ENCODE measurements around the gene DIPK2A.

DIPK2A gene

DNA sequence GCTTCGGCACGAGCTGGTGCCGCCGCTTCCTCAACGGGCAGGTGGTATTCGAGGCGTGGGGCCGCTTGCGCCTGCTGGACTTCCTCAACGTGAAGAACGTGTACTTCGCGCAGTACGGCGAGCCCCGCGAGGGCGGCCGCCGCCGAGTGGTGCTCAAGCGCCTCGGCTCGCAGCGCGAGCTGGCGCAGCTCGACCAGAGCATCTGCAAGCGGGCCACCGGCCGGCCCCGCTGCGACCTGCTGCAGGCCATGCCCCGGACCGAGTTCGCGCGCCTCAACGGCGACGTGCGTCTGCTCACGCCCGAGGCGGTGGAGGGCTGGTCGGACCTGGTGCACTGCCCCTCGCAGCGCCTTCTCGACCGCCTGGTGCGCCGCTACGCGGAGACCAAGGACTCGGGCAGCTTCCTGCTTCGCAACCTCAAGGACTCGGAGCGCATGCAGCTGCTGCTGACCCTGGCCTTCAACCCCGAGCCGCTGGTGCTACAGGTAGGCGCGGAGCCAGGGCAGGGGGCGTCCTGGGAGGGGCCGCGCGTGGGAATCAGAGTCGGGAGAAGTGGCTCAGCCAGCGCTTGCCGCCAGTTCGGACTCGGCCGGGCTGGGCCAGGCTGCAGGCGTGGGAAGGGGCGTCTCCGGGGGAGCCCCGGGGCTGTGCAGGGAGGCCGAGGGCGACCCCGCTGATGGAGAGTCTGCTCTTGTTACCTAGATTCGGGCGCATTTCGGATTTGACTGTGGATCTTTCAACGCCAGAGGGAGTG lies 1.1 kb downstream of the DIPK2A start (continued):
- TF ChIP-seq ZNF585B (tag by site-specific recombination; IDR thresholded peaks at IDR 0.05) (no peak), ZBTB48 (tag by site-specific recombination; IDR thresholded peaks at IDR 0.05) (no peak)
- TF ChIP-seq, protein P1, sequence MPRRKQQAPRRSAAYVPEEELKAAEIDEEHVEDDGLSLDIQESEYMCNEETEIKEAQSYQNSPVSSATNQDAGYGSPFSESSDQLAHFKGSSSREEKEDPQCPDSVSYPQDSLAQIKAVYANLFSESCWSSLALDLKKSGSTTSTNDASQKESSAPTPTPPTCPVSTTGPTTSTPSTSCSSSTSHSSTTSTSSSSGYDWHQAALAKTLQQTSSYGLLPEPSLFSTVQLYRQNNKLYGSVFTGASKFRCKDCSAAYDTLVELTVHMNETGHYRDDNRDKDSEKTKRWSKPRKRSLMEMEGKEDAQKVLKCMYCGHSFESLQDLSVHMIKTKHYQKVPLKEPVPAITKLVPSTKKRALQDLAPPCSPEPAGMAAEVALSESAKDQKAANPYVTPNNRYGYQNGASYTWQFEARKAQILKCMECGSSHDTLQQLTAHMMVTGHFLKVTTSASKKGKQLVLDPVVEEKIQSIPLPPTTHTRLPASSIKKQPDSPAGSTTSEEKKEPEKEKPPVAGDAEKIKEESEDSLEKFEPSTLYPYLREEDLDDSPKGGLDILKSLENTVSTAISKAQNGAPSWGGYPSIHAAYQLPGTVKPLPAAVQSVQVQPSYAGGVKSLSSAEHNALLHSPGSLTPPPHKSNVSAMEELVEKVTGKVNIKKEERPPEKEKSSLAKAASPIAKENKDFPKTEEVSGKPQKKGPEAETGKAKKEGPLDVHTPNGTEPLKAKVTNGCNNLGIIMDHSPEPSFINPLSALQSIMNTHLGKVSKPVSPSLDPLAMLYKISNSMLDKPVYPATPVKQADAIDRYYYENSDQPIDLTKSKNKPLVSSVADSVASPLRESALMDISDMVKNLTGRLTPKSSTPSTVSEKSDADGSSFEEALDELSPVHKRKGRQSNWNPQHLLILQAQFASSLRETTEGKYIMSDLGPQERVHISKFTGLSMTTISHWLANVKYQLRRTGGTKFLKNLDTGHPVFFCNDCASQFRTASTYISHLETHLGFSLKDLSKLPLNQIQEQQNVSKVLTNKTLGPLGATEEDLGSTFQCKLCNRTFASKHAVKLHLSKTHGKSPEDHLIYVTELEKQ (tag by site-specific recombination; IDR thresholded peaks at IDR 0.05; ENCODE audit: borderline replicate concordance), result no peak

DNA sequence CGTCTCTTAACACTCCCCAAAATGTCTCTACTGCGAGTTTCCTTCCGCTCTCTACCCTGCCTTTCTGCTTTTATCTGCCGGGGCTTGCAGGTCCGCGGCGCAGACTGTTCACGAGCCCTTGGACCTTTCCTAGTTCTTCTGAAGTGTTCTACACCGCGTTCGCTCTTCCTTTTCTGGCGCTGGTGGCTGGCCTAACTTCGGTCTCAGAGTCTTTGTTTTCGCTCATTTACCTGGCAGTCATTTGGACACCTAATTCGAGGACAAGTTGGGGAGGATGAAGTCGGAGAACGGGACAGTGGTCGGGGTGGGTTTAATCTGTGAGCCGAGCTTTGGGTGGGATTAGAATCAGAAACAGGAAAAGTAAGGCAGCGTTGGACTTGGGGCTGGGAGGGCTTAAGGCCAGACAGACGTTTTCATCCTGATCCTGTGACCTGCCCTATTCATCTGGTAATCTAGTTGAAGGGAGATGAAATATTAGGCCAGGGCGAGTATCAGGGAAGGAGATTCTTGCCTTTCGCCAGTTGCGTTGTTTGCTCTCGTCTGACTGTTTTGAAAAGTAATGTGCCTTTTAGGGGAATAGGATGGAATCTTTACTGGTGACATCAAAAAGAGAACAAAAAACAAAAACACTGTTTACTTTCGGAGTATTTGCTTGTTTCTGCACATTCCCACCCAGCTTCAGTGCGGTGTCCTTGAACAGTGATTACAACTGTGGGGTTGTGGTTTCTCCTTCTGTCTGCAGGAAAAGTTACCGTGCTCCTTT lies 1.8 kb downstream of the DIPK2A start:
- H3K36me3 ChIP-seq (ENCODE audit: control insufficient read depth in 2 of 2, insufficient read depth in 1 of 2, low read length in 2 of 2), result no peaks in the 10 kb centered on the region
- peak overlapping the region; percentile 97 for H3K4me3 ChIP-seq (ENCODE audit: low read depth, low read length)
- ChIA-PET POLR2A (no interaction called here), CTCF (interaction anchor here (0.7 to 0.9 kb wide), 2 partner anchors 39 to 77 kb away, joined by 3 to 4 read pairs; no protein-coding TSS in a partner anchor)
- no peaks in the 10 kb centered on the region for H3K9me3 ChIP-seq (ENCODE audit: control insufficient read depth, insufficient read depth, low read depth, low read length)
- peak overlapping the region; percentile 95 for H3K27ac ChIP-seq (ENCODE audit: extremely low read depth, low read depth, low read length)
- TF ChIP-seq ZNF324 (tag by site-specific recombination; IDR thresholded peaks at IDR 0.05) (0 out of 2 replicates have a peak, but pooled peaks have one; percentile 1), ZNF416 (tag by site-specific recombination; IDR thresholded peaks at IDR 0.05) (no peak), ZNF335 (tag by site-specific recombination; conservative IDR thresholded peaks at IDR 0.05) (peak; percentile 93), SP2 (tag by site-specific recombination; IDR thresholded peaks at IDR 0.05) (peak; percentile 73), REPIN1 (tag by site-specific recombination; IDR thresholded peaks at IDR 0.05; ENCODE audit: low read depth) (no peak), MZF1 (tag by site-specific recombination; IDR thresholded peaks at IDR 0.05; ENCODE audit: borderline replicate concordance) (0 out of 2 replicates have a peak, but pooled peaks have one; percentile 14), PRDM1 (tag by site-specific recombination; IDR thresholded peaks at IDR 0.05) (peak; percentile 67), KLF16 (tag by site-specific recombination; IDR thresholded peaks at IDR 0.05) (0 out of 2 replicates have a peak, but pooled peaks have one; percentile 10), ZNF266 (tag by site-specific recombination; IDR thresholded peaks at IDR 0.05; ENCODE audit: low read depth) (no peak), ZNF654 (tag by site-specific recombination; IDR thresholded peaks at IDR 0.05; ENCODE audit: low read depth) (peak; percentile 28; the same call in 1 of the 2 replicates)
- TF ChIP-seq, protein P2, sequence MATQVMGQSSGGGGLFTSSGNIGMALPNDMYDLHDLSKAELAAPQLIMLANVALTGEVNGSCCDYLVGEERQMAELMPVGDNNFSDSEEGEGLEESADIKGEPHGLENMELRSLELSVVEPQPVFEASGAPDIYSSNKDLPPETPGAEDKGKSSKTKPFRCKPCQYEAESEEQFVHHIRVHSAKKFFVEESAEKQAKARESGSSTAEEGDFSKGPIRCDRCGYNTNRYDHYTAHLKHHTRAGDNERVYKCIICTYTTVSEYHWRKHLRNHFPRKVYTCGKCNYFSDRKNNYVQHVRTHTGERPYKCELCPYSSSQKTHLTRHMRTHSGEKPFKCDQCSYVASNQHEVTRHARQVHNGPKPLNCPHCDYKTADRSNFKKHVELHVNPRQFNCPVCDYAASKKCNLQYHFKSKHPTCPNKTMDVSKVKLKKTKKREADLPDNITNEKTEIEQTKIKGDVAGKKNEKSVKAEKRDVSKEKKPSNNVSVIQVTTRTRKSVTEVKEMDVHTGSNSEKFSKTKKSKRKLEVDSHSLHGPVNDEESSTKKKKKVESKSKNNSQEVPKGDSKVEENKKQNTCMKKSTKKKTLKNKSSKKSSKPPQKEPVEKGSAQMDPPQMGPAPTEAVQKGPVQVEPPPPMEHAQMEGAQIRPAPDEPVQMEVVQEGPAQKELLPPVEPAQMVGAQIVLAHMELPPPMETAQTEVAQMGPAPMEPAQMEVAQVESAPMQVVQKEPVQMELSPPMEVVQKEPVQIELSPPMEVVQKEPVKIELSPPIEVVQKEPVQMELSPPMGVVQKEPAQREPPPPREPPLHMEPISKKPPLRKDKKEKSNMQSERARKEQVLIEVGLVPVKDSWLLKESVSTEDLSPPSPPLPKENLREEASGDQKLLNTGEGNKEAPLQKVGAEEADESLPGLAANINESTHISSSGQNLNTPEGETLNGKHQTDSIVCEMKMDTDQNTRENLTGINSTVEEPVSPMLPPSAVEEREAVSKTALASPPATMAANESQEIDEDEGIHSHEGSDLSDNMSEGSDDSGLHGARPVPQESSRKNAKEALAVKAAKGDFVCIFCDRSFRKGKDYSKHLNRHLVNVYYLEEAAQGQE (tag by site-specific recombination; IDR thresholded peaks at IDR 0.05), result 0 out of 2 replicates have a peak, but pooled peaks have one; percentile 16
- peaks cover 4% of the 10 kb centered on the region for H3K4me1 ChIP-seq (ENCODE audit: control insufficient read depth, insufficient read depth, low read length)
